H1 (cell line): ENCODE results near the gene GPR34. TPM values are rescaled to one million over a fixed set of nuclear protein-coding genes. Genes with fewer than 3 reads are reported as not detected.
A peak's percentile ranks its signal among the peaks of the same experiment; 100 is the strongest.

Source experiments
- CTCF ChIA-PET: fragments of 300-600 bp; sonication (Branson Sonifier 250); formaldehyde crosslinking; loops from one replicate; lab custom pipeline; 2021; ENCODE audit not compliant: partially characterized antibody; lab: Charles Lee
- POLR2A ChIA-PET: fragments of 300-600 bp; sonication (Branson Sonifier 250); formaldehyde crosslinking; loops from one replicate; lab custom pipeline; 2021; ENCODE audit warnings: inconsistent platforms; ENCODE audit not compliant: partially characterized antibody; lab: Charles Lee
- DNase-seq, 2 experiments: peaks; one replicate each; pipeline versions ENCODE4 v3.0.0 to v3.0.0-alpha.2; 2010 to 2022; ENCODE audit warnings: low spot score in 2 of 2, low read depth in 1 of 2, mixed read lengths in 1 of 2
- FAIRE-seq: peaks from 2 replicates; lab custom pipeline; 2011; peaks lifted over from hg19 to GRCh38; lab: Jason Lieb, UNC
- H2AFZ ChIP-seq: 2 replicates; pipeline ENCODE4 v1.8.1; 2012; ENCODE audit warnings: low read length, inconsistent platforms
- H2AK5ac ChIP-seq: 2 replicates; pipeline ENCODE4 v1.6.1; 2013; ENCODE audit warnings: low read depth, low read length
- H2BK120ac ChIP-seq: replicated peaks from 2 replicates; pipeline ENCODE3; 2013; ENCODE audit warnings: low read depth, low read length, inconsistent platforms
- H2BK12ac ChIP-seq: 2 replicates; pipeline ENCODE4 v1.6.1; 2013; ENCODE audit warnings: low read depth, low read length
- H2BK15ac ChIP-seq: 2 replicates; pipeline ENCODE4 v1.6.1; 2013; ENCODE audit warnings: low read length
- H2BK20ac ChIP-seq: 2 replicates; pipeline ENCODE4 v1.6.1; 2013; ENCODE audit warnings: low read length
- H2BK5ac ChIP-seq: 2 replicates; pipeline ENCODE4 v1.6.1; 2013; ENCODE audit warnings: low read depth, low read length
- H3K14ac ChIP-seq: 2 replicates; pipeline ENCODE4 v1.6.1; 2013; ENCODE audit warnings: inconsistent platforms; ENCODE audit not compliant: insufficient read length
- H3K18ac ChIP-seq: 2 replicates; pipeline ENCODE4 v1.6.1; 2013; ENCODE audit warnings: low read length; ENCODE audit errors: extremely low read depth
- H3K23ac ChIP-seq: 2 replicates; pipeline ENCODE4 v1.6.1; 2013; ENCODE audit warnings: inconsistent platforms; ENCODE audit not compliant: insufficient read length
- H3K23me2 ChIP-seq: 2 replicates; pipeline ENCODE4 v1.6.1; 2013; ENCODE audit warnings: low read depth, low read length
- H3K27ac ChIP-seq: 2 replicates; pipeline ENCODE4 v1.6.1; 2011; ENCODE audit warnings: low read depth, low read length, inconsistent platforms
- H3K27me3 ChIP-seq, 4 experiments: replicated peaks in 1 of 4; 1 replicate in 1 of 4; 2 replicates in 3 of 4; pipeline versions ENCODE4 v1.6.1 to v1.8.1; 2011 to 2013; ENCODE audit warnings: low read length in 3 of 4, mild to moderate bottlenecking in 3 of 4, inconsistent platforms in 2 of 4, mixed read lengths in 2 of 4, moderate library complexity in 1 of 4; ENCODE audit not compliant: control insufficient read depth in 3 of 4, insufficient read depth in 3 of 4; ENCODE audit errors: extremely low read depth in 1 of 4
- H3K36me3 ChIP-seq, 4 experiments: 2 replicates each; pipeline versions ENCODE4 v1.6.1 to v1.8.1; 2011 to 2013; ENCODE audit warnings: mild to moderate bottlenecking in 4 of 4, low read length in 3 of 4, moderate library complexity in 2 of 4, control low read depth in 1 of 4, inconsistent platforms in 1 of 4; ENCODE audit not compliant: insufficient read depth in 4 of 4, control insufficient read depth in 2 of 4
- H3K4ac ChIP-seq: replicated peaks from 2 replicates; pipeline ENCODE3; 2013; ENCODE audit warnings: low read length, low read depth, mixed read lengths, inconsistent platforms; ENCODE audit not compliant: insufficient read length
- H3K4me1 ChIP-seq, 4 experiments: replicated peaks in 1 of 4; 1 replicate in 1 of 4; 2 replicates in 3 of 4; pipeline versions ENCODE4 v1.6.1 to v1.8.1; 2011 to 2013; ENCODE audit warnings: low read length in 3 of 4, inconsistent platforms in 2 of 4, mixed read lengths in 1 of 4; ENCODE audit not compliant: insufficient read depth in 4 of 4, control insufficient read depth in 3 of 4
- H3K4me2 ChIP-seq, 2 experiments: 2 replicates each; pipeline versions ENCODE4 v1.6.1 to v1.8.1; 2011 to 2013; ENCODE audit warnings: low read depth in 2 of 2, low read length in 2 of 2, control low read depth in 1 of 2, inconsistent platforms in 1 of 2, mild to moderate bottlenecking in 1 of 2; ENCODE audit not compliant: insufficient read depth in 1 of 2
- H3K4me3 ChIP-seq, 4 experiments: fragments of 200-600, 300-600 bp in 1 of 4; sonication (generic), shearing (Covaris generic), sonication (Bioruptor Twin) in 1 of 4; 2 replicates each; pipeline versions ENCODE4 v1.5.1 to v1.8.1; 2011 to 2016; ENCODE audit warnings: low read length in 4 of 4, low read depth in 3 of 4, control low read depth in 2 of 4, inconsistent platforms in 2 of 4, mild to moderate bottlenecking in 2 of 4, mixed read lengths in 1 of 4, moderate library complexity in 1 of 4; ENCODE audit not compliant: insufficient read depth in 2 of 4; ENCODE audit errors: extremely low read depth in 1 of 4
- H3K56ac ChIP-seq: replicated peaks from 2 replicates; pipeline ENCODE3; 2013; ENCODE audit warnings: low read depth, mild to moderate bottlenecking, mixed read lengths, low read length, inconsistent platforms; ENCODE audit not compliant: insufficient read length
- H3K79me1 ChIP-seq: 2 replicates; pipeline ENCODE4 v1.6.1; 2013; ENCODE audit warnings: low read depth, low read length, control low read depth
- H3K79me2 ChIP-seq, 2 experiments: 2 replicates each; pipeline versions ENCODE4 v1.6.1 to v1.8.1; 2012 to 2013; ENCODE audit warnings: low read length in 2 of 2, mild to moderate bottlenecking in 2 of 2, inconsistent platforms in 1 of 2; ENCODE audit not compliant: insufficient read depth in 2 of 2, control insufficient read depth in 1 of 2
- H3K9ac ChIP-seq, 4 experiments: replicated peaks in 1 of 4; 1 replicate in 1 of 4; 2 replicates in 3 of 4; pipeline versions ENCODE4 v1.6.1 to v1.8.1; 2011 to 2013; ENCODE audit warnings: low read depth in 3 of 4, low read length in 3 of 4, control low read depth in 2 of 4, mild to moderate bottlenecking in 2 of 4, moderate library complexity in 2 of 4, inconsistent platforms in 1 of 4; ENCODE audit errors: extremely low read depth in 1 of 4
- H3K9me3 ChIP-seq, 2 experiments: 2 replicates each; pipeline versions ENCODE4 v1.6.1 to v1.8.1; 2012 to 2013; ENCODE audit warnings: mild to moderate bottlenecking in 2 of 2, moderate library complexity in 2 of 2, control low read depth in 1 of 2, inconsistent platforms in 1 of 2, low read depth in 1 of 2, low read length in 1 of 2, mixed read lengths in 1 of 2; ENCODE audit not compliant: insufficient read depth in 2 of 2
- H4K20me1 ChIP-seq, 2 experiments: replicated peaks in 1 of 2; 2 replicates each; pipeline versions ENCODE3 to v1.8.1; 2011 to 2013; ENCODE audit warnings: inconsistent platforms in 2 of 2, low read length in 2 of 2, mild to moderate bottlenecking in 1 of 2; ENCODE audit not compliant: insufficient read depth in 2 of 2, control insufficient read depth in 1 of 2
- H4K5ac ChIP-seq: 2 replicates; pipeline ENCODE4 v1.6.1; 2013; ENCODE audit warnings: low read length, low read depth, mixed read lengths, inconsistent platforms; ENCODE audit not compliant: insufficient read length
- H4K8ac ChIP-seq: 2 replicates; pipeline ENCODE4 v1.8.0; 2013; ENCODE audit warnings: mild to moderate bottlenecking, moderate library complexity, low read length, inconsistent platforms; ENCODE audit not compliant: insufficient read depth; ENCODE audit errors: extremely low read depth
- H4K91ac ChIP-seq: replicated peaks from 2 replicates; pipeline ENCODE3; 2013; ENCODE audit warnings: low read length, mixed read lengths, inconsistent platforms; ENCODE audit not compliant: insufficient read length
- WGBS, 2 experiments: shearing (Covaris generic) in 1 of 2; methylation state at CpG; one replicate each; pipeline versions ENCODE4 v1.1.6 to v1.1.7; 2013 to 2015; ENCODE audit warnings: low lambda C conversion rate in 2 of 2, mixed read lengths in 2 of 2, inconsistent platforms in 1 of 2, low coverage in 1 of 2, missing lambda C conversion rate in 1 of 2; ENCODE audit not compliant: insufficient replicate concordance in 2 of 2, insufficient coverage in 1 of 2, insufficient read length in 1 of 2; ENCODE audit errors: extremely low coverage in 1 of 2, missing lambda C conversion rate in 1 of 2; 5-methylcytosine and 5-hydroxymethylcytosine counted together
- polyA plus RNA-seq, 7 experiments: library from polyadenylated mRNA; depleted of rRNA in 3 of 7; stranded (reverse) in 5 of 7; unstranded in 2 of 7; fragments of >200 nt in 5 of 7; fragments of 200-250 nt in 2 of 7; gene quantifications; 1 replicate in 5 of 7; 2 replicates in 1 of 7; 4 replicates in 1 of 7; pipeline versions ENCODE4 v1.2.1 to v1.2.3, GENCODE V29; 2011 to 2013; ENCODE audit warnings: missing spikeins in 2 of 7, mixed read lengths in 2 of 7
- total RNA-seq: library from RNA; stranded (reverse); fragmentation: NEBNext Ultra II Directional; extraction: Animal tissue kit (Norgen Biotek cat#: 25700); gene quantifications from 2 replicates; pipeline ENCODE4 v1.2.1, GENCODE V29; 2021
- TF ChIP-seq, protein P1 (sequence below): IDR thresholded peaks from 2 replicates; pipeline ENCODE4 v1.6.1; 2011; ENCODE audit warnings: low read length, improper control_type of control experiment
- TF ChIP-seq, protein P2 (sequence below): IDR thresholded peaks from 2 replicates; pipeline ENCODE4 v1.6.1; 2012; ENCODE audit warnings: inconsistent platforms

GPR34 gene
- total and polyA plus RNA-seq, 2 of the 8 experiments (the other 6 are each of a cell fraction or from before 2014, with no cell fraction given) = not detected

DNA sequence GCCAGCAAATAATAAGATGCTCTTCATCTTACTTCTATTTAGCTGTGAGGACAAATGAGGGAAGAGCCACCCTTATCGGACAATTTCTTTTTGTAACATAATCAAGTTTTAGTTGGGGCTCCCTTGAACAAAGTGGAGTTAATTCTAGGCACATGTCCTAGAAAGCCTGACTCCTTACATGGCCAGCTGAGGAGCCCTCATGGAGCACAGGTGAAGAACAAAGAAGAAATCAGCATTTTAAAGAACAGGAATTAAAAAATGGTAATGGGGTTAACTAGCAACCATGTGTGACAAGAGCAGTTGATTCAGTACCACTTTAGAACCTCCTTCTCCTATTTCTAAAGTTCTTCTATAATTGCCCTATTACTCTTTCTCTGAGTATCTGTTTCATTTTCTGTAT lies 51.1 kb downstream of the GPR34 start:
- DNase-seq = no peak
- ChIA-PET CTCF (no interaction called here), POLR2A (interaction anchor here (1.6 kb wide), 1 partner anchor 10 kb away, joined by 3 read pairs; no protein-coding TSS in a partner anchor)
- Histone ChIP-seq H3K4me2 (peak overlapping the region; percentile 38 to 60), H2BK15ac (no peak overlapping the region), H3K9me3 (no peaks in the 10 kb centered on the region), H4K20me1 (no peaks in the 10 kb centered on the region), H3K14ac (no peak overlapping the region), H3K27ac (0 out of 2 replicates have a peak overlapping the region, but pooled peaks have one; percentile 25), H4K5ac (peak overlapping the region; percentile 88), H3K79me1 (no peaks in the 10 kb centered on the region), H3K56ac (no peak overlapping the region), H3K4me1 (peaks cover 0 to 4% (median 0%) of the 10 kb centered on the region in 4 experiments; a peak in 2 of 7 replicates), H3K18ac (no peak overlapping the region; the same call in 1 of the 2 replicates), H4K8ac (no peak overlapping the region), H3K36me3 (peaks cover 0 to under 1% (median 0%) of the 10 kb centered on the region in 4 experiments; a peak in 1 of 8 replicates), H2BK5ac (no peak overlapping the region), H3K79me2 (no peaks in the 10 kb centered on the region), H3K4ac (no peak overlapping the region), H2BK12ac (no peak overlapping the region), H2BK20ac (no peak overlapping the region), H3K23me2 (no peaks in the 10 kb centered on the region), H3K9ac (no peak overlapping the region), H2BK120ac (no peak overlapping the region), H3K4me3 (no peak overlapping the region), H2AK5ac (no peak overlapping the region), H2AFZ (no peak overlapping the region), H4K91ac (no peak overlapping the region), H3K27me3 (no peaks in the 10 kb centered on the region), H3K23ac (no peak overlapping the region)
- 31% methylated on average over 1 of the region's 1 CpG; no CpG with 5 or more reads in 1 of the 2 experiments for WGBS, 2 experiments
- peak; percentile 78 for FAIRE-seq
- TF ChIP-seq, protein P1, sequence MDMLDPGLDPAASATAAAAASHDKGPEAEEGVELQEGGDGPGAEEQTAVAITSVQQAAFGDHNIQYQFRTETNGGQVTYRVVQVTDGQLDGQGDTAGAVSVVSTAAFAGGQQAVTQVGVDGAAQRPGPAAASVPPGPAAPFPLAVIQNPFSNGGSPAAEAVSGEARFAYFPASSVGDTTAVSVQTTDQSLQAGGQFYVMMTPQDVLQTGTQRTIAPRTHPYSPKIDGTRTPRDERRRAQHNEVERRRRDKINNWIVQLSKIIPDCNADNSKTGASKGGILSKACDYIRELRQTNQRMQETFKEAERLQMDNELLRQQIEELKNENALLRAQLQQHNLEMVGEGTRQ = no peak
- TF ChIP-seq, protein P2, sequence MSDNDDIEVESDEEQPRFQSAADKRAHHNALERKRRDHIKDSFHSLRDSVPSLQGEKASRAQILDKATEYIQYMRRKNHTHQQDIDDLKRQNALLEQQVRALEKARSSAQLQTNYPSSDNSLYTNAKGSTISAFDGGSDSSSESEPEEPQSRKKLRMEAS = peak; percentile 47; the same call in 1 of the 2 replicates
